ENCODE measurements around the gene RANBP10.
A peak's percentile ranks its signal among the peaks of the same experiment; 100 is the strongest.

RANBP10 gene

GRCh38 chr16:67673712-67674580 is 132.4 kb downstream of the RANBP10 start:
- DNase-seq: peak in 1 of 2 experiments; percentile 29
